IMR-90 (cell line): ENCODE measurements around the gene MGAT3. TPM values are rescaled to one million over a fixed set of nuclear protein-coding genes. Genes with fewer than 3 reads are reported as not detected.

Experiments
- ATAC-seq: fragments of 200-7000 bp; cut with Tn5 transposase; 2 replicates; pipeline ENCODE4 v1.9.1; 2020; ENCODE audit warnings: low read depth, mild to moderate bottlenecking, moderate library complexity
- BruUV-seq: library from RNA; stranded (reverse); fragments of 400-500 nt; replicated peaks from 2 replicates; lab custom pipeline; 2021; lab: Mats Ljungman, UMichigan
- CTCF ChIA-PET: fragments of 300-600 bp; formaldehyde crosslinking; extraction: SDS; loops from one replicate; lab custom pipeline; 2021; ENCODE audit warnings: antibody characterized with exemption; lab: Yijun Ruan, JAX
- POLR2A ChIA-PET: fragments of 300-600 bp; sonication (Branson Sonifier 250); formaldehyde crosslinking; loops from one replicate; lab custom pipeline; 2022; ENCODE audit warnings: antibody characterized with exemption; ENCODE audit not compliant: unreplicated experiment; lab: Charles Lee
- DNase-seq: peaks from one replicate; pipeline ENCODE4 v3.0.0; 2013
- H2AFZ ChIP-seq: replicated peaks from 2 replicates; pipeline ENCODE3; 2013; ENCODE audit warnings: low read length, mild to moderate bottlenecking; ENCODE audit not compliant: poor library complexity
- H2AK5ac ChIP-seq: 2 replicates; pipeline ENCODE4 v1.6.1; 2013; ENCODE audit warnings: low read depth, low read length, inconsistent platforms
- H2AK9ac ChIP-seq: replicated peaks from 2 replicates; pipeline ENCODE3; 2013; ENCODE audit warnings: mild to moderate bottlenecking, low read depth, low read length, moderate library complexity; ENCODE audit not compliant: poor library complexity
- H2BK120ac ChIP-seq: 2 replicates; pipeline ENCODE4 v1.6.1; 2013; ENCODE audit warnings: low read depth, low read length, inconsistent platforms
- H2BK15ac ChIP-seq: 3 replicates; pipeline ENCODE4 v1.6.1; 2013; ENCODE audit warnings: low read depth, low read length, inconsistent platforms
- H2BK20ac ChIP-seq: 2 replicates; pipeline ENCODE4 v1.6.1; 2013; ENCODE audit warnings: low read depth, mild to moderate bottlenecking, inconsistent platforms, low read length, moderate library complexity
- H2BK5ac ChIP-seq: 2 replicates; pipeline ENCODE4 v1.6.1; 2013; ENCODE audit warnings: mild to moderate bottlenecking, low read depth, low read length, inconsistent platforms; ENCODE audit not compliant: poor library complexity, severe bottlenecking
- H3K14ac ChIP-seq: replicated peaks from 2 replicates; pipeline ENCODE4 v1.6.1; 2013; ENCODE audit warnings: low read depth, low read length, inconsistent platforms
- H3K18ac ChIP-seq: 2 replicates; pipeline ENCODE4 v1.6.1; 2013; ENCODE audit warnings: low read depth, low read length, control low read depth
- H3K23ac ChIP-seq: 2 replicates; pipeline ENCODE4 v1.6.1; 2013; ENCODE audit warnings: low read depth, low read length, inconsistent platforms
- H3K27ac ChIP-seq: 2 replicates; pipeline ENCODE4 v1.5.1; 2013; ENCODE audit warnings: mild to moderate bottlenecking, control low read depth, low read length; ENCODE audit not compliant: insufficient read depth
- H3K27me3 ChIP-seq: 2 replicates; pipeline ENCODE4 v1.6.1; 2013; ENCODE audit warnings: low read length; ENCODE audit not compliant: control insufficient read depth, insufficient read depth
- H3K36me3 ChIP-seq: 2 replicates; pipeline ENCODE4 v1.6.1; 2013; ENCODE audit warnings: low read length, mixed read lengths; ENCODE audit not compliant: control insufficient read depth, insufficient read depth
- H3K4ac ChIP-seq: 2 replicates; pipeline ENCODE4 v1.6.1; 2013; ENCODE audit warnings: low read depth, low read length, inconsistent platforms
- H3K4me1 ChIP-seq: 2 replicates; pipeline ENCODE4 v1.6.1; 2013; ENCODE audit warnings: low read length, mixed read lengths; ENCODE audit not compliant: control insufficient read depth, insufficient read depth
- H3K4me2 ChIP-seq: 2 replicates; pipeline ENCODE4 v1.6.1; 2013; ENCODE audit warnings: low read depth, mild to moderate bottlenecking, control low read depth, low read length, moderate library complexity
- H3K4me3 ChIP-seq: 2 replicates; pipeline ENCODE4 v1.5.1; 2013; ENCODE audit warnings: low read depth, mild to moderate bottlenecking, control low read depth, low read length, moderate library complexity; ENCODE audit not compliant: insufficient read depth
- H3K56ac ChIP-seq: 2 replicates; pipeline ENCODE4 v1.6.1; 2013; ENCODE audit warnings: low read length, inconsistent platforms; ENCODE audit not compliant: insufficient read depth; ENCODE audit errors: extremely low read depth
- H3K79me1 ChIP-seq, 2 experiments: 2 replicates each; pipeline ENCODE4 v1.6.1; 2013; ENCODE audit warnings: low read length in 2 of 2, inconsistent platforms in 1 of 2, low read depth in 1 of 2
- H3K9ac ChIP-seq: 2 replicates; pipeline ENCODE4 v1.6.1; 2013; ENCODE audit warnings: low read depth, low read length, control low read depth
- H3K9me1 ChIP-seq: 2 replicates; pipeline ENCODE4 v1.6.1; 2013; ENCODE audit warnings: low read length, inconsistent platforms; ENCODE audit not compliant: insufficient read depth
- H3K9me3 ChIP-seq: 2 replicates; pipeline ENCODE4 v1.6.1; 2013; ENCODE audit warnings: low read length; ENCODE audit not compliant: control insufficient read depth, insufficient read depth
- H4K20me1 ChIP-seq: 2 replicates; pipeline ENCODE4 v1.6.1; 2013; ENCODE audit warnings: low read length, inconsistent platforms; ENCODE audit not compliant: insufficient read depth
- H4K5ac ChIP-seq: 2 replicates; pipeline ENCODE4 v1.6.1; 2013; ENCODE audit warnings: mild to moderate bottlenecking, low read depth, low read length, control low read depth
- H4K8ac ChIP-seq, 2 experiments: 2 replicates each; pipeline ENCODE4 v1.6.1; 2013; ENCODE audit warnings: low read depth in 2 of 2, low read length in 2 of 2, control low read depth in 1 of 2, inconsistent platforms in 1 of 2
- H4K91ac ChIP-seq: 2 replicates; pipeline ENCODE4 v1.6.1; 2013; ENCODE audit warnings: low read depth, low read length, inconsistent platforms; ENCODE audit not compliant: insufficient read depth
- BHLHE40 ChIP-seq: fragments of 150-350 bp; IDR thresholded peaks from 2 replicates; pipeline ENCODE4 v1.6.1; 2016; ENCODE audit warnings: mild to moderate bottlenecking, low read depth, low read length
- CEBPB ChIP-seq: IDR thresholded peaks from 2 replicates; pipeline ENCODE4 v1.6.1; 2012; ENCODE audit warnings: low read depth, low read length, improper control_type of control experiment
- CHD1 ChIP-seq: IDR thresholded peaks from 2 replicates; pipeline ENCODE4 v1.6.1; 2012; ENCODE audit warnings: low read depth, low read length, improper control_type of control experiment
- ELK1 ChIP-seq: fragments of 150-350 bp; IDR thresholded peaks from 2 replicates; pipeline ENCODE4 v1.6.1; 2016; ENCODE audit warnings: low read depth, mild to moderate bottlenecking, low read length, moderate library complexity, borderline replicate concordance
- FOS ChIP-seq: fragments of 150-350 bp; IDR thresholded peaks from 2 replicates; pipeline ENCODE4 v1.6.1; 2016; ENCODE audit warnings: low read depth, low read length
- MAFK ChIP-seq: IDR thresholded peaks from 2 replicates; pipeline ENCODE4 v1.6.1; 2012; ENCODE audit warnings: low read depth, low read length, improper control_type of control experiment
- MAZ ChIP-seq: IDR thresholded peaks from 2 replicates; pipeline ENCODE4 v1.6.1; 2012; ENCODE audit warnings: low read depth, mild to moderate bottlenecking, low read length, improper control_type of control experiment, moderate library complexity, borderline replicate concordance
- NFE2L2 ChIP-seq: fragments of 150-350 bp; IDR thresholded peaks from 2 replicates; pipeline ENCODE4 v1.6.1; 2016; ENCODE audit warnings: low read depth, mild to moderate bottlenecking, low read length
- POLR2A ChIP-seq: IDR thresholded peaks from 2 replicates; pipeline ENCODE4 v1.6.1; 2012; ENCODE audit warnings: mild to moderate bottlenecking, low read depth, low read length
- RAD21 ChIP-seq: IDR thresholded peaks from 2 replicates; pipeline ENCODE4 v1.6.1; 2012; ENCODE audit warnings: low read length, improper control_type of control experiment
- RCOR1 ChIP-seq: IDR thresholded peaks from 2 replicates; pipeline ENCODE4 v1.6.1; 2012; ENCODE audit warnings: mild to moderate bottlenecking, low read length, improper control_type of control experiment; ENCODE audit not compliant: insufficient replicate concordance
- RFX5 ChIP-seq: IDR thresholded peaks from 2 replicates; pipeline ENCODE4 v1.8.0; 2012; ENCODE audit warnings: low read depth, mild to moderate bottlenecking, low read length, moderate library complexity
- SMC3 ChIP-seq: fragments of 150-350 bp; IDR thresholded peaks from 2 replicates; pipeline ENCODE4 v1.6.1; 2016; ENCODE audit warnings: low read depth, mild to moderate bottlenecking, antibody characterized with exemption, low read length, moderate library complexity
- WGBS, 2 experiments: methylation state at CpG; one replicate each; pipeline versions ENCODE4 v1.1.5 to v1.1.7; 2013; ENCODE audit warnings: missing lambda C conversion rate in 2 of 2; ENCODE audit not compliant: insufficient read length in 1 of 2; ENCODE audit errors: extremely low coverage in 2 of 2; 5-methylcytosine and 5-hydroxymethylcytosine counted together
- dilution Hi-C: fragments of 300-500 bp; cut with HindIII; formaldehyde crosslinking; loops from one replicate; pipeline ENCODE4 v1.14.3; 2018; ENCODE audit warnings: low sequenced_read_pairs; ENCODE audit not compliant: unreplicated experiment
- in situ Hi-C: fragments of 300-500 bp; cut with MboI; formaldehyde crosslinking; loops from 3 replicates; pipeline ENCODE4 v1.14.3; 2019; ENCODE audit warnings: low sequenced_read_pairs, inconsistent platforms, mixed read lengths
- intact Hi-C: fragments of 100-400 bp; cut with micrococcal nuclease; formaldehyde crosslinking; loops from 2 replicates; pipeline ENCODE4 v1.10.0; 2022
- polyA plus RNA-seq, 3 experiments: library from polyadenylated mRNA; depleted of rRNA; stranded (reverse); fragments of >200 nt; gene quantifications; 2 replicates each; pipeline ENCODE4 v1.2.3, GENCODE V29; 2012; ENCODE audit warnings: low replicate concordance in 1 of 3
- total RNA-seq: library from RNA; depleted of rRNA; stranded (reverse); fragments of >200 nt; gene quantifications from 2 replicates; pipeline ENCODE4 v1.2.3, GENCODE V29; 2012
- TF ChIP-seq, protein P1 (sequence below): conservative IDR thresholded peaks from 2 replicates; pipeline ENCODE4 v1.5.1; 2012; ENCODE audit warnings: mild to moderate bottlenecking, low read depth, low read length, improper control_type of control experiment
- TF ChIP-seq, protein P2 (sequence below): fragments of 150-350 bp; IDR thresholded peaks from 2 replicates; pipeline ENCODE4 v1.6.1; 2017; ENCODE audit warnings: mild to moderate bottlenecking, antibody characterized with exemption, low read length, low read depth

MGAT3 gene
- total and polyA plus RNA-seq, 2 of the 4 experiments (the other 2 are of a cell fraction): 0.36 to 1.1 TPM

DNA sequence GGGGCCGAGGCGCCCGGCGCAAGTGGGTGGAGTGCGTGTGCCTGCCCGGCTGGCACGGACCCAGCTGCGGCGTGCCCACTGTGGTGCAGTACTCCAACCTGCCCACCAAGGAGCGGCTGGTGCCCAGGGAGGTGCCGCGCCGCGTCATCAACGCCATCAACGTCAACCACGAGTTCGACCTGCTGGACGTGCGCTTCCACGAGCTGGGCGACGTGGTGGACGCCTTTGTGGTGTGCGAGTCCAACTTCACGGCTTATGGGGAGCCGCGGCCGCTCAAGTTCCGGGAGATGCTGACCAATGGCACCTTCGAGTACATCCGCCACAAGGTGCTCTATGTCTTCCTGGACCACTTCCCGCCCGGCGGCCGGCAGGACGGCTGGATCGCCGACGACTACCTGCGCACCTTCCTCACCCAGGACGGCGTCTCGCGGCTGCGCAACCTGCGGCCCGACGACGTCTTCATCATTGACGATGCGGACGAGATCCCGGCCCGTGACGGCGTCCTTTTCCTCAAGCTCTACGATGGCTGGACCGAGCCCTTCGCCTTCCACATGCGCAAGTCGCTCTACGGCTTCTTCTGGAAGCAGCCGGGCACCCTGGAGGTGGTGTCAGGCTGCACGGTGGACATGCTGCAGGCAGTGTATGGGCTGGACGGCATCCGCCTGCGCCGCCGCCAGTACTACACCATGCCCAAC, 31.2 kb downstream of the MGAT3 start:
- BruUV-seq: no TSS peak

More for the DNA sequence above, 31.2 kb downstream of the MGAT3 start:
- CTCF ChIA-PET: no interaction called here
- Histone ChIP-seq H4K8ac (no peak overlapping the region), H2BK20ac (no peak overlapping the region), H3K9me1 (no peaks in the 10 kb centered on the region; the same call in 1 of the 2 replicates), H3K4me3 (no peak overlapping the region), H3K14ac (no peak overlapping the region), H3K4ac (no peak overlapping the region), H3K27me3 (peaks cover 3% of the 10 kb centered on the region), H3K36me3 (no peaks in the 10 kb centered on the region), H4K5ac (no peak overlapping the region), H3K56ac (no peak overlapping the region), H3K79me1 (no peaks in the 10 kb centered on the region), H4K91ac (no peak overlapping the region), H3K23ac (no peak overlapping the region), H3K4me1 (no peaks in the 10 kb centered on the region), H3K9me3 (no peaks in the 10 kb centered on the region), H3K27ac (no peak overlapping the region), H3K18ac (no peak overlapping the region), H4K20me1 (0 out of 2 replicates have a peak, but pooled peaks cover under 1% of the 10 kb centered on the region), H2AFZ (no peak overlapping the region), H3K9ac (no peak overlapping the region), H3K4me2 (no peak overlapping the region), H2BK5ac (no peak overlapping the region), H2AK9ac (peak overlapping the region; percentile 16), H2AK5ac (no peak overlapping the region), H2BK15ac (no peak overlapping the region), H2BK120ac (no peak overlapping the region)
- ATAC-seq: no peak
- dilution Hi-C loops: no loop called here
- no peak for TF ChIP-seq MAFK
- TF ChIP-seq RFX5: no peak
- no peak for TF ChIP-seq BHLHE40
- no peak for TF ChIP-seq CHD1
- TF ChIP-seq MAZ: no peak
- TF ChIP-seq ELK1: no peak
- no peak for TF ChIP-seq RCOR1
- no peak for TF ChIP-seq FOS
- no peak for TF ChIP-seq POLR2A
- no peak for TF ChIP-seq NFE2L2
- no peak for TF ChIP-seq CEBPB
- TF ChIP-seq RAD21: no peak
- TF ChIP-seq SMC3: no peak
- TF ChIP-seq, protein P1, sequence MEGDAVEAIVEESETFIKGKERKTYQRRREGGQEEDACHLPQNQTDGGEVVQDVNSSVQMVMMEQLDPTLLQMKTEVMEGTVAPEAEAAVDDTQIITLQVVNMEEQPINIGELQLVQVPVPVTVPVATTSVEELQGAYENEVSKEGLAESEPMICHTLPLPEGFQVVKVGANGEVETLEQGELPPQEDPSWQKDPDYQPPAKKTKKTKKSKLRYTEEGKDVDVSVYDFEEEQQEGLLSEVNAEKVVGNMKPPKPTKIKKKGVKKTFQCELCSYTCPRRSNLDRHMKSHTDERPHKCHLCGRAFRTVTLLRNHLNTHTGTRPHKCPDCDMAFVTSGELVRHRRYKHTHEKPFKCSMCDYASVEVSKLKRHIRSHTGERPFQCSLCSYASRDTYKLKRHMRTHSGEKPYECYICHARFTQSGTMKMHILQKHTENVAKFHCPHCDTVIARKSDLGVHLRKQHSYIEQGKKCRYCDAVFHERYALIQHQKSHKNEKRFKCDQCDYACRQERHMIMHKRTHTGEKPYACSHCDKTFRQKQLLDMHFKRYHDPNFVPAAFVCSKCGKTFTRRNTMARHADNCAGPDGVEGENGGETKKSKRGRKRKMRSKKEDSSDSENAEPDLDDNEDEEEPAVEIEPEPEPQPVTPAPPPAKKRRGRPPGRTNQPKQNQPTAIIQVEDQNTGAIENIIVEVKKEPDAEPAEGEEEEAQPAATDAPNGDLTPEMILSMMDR: no peak
- TF ChIP-seq, protein P2, sequence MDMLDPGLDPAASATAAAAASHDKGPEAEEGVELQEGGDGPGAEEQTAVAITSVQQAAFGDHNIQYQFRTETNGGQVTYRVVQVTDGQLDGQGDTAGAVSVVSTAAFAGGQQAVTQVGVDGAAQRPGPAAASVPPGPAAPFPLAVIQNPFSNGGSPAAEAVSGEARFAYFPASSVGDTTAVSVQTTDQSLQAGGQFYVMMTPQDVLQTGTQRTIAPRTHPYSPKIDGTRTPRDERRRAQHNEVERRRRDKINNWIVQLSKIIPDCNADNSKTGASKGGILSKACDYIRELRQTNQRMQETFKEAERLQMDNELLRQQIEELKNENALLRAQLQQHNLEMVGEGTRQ: no peak
- POLR2A ChIA-PET: no interaction called here
- no peak for DNase-seq
- intact Hi-C loops: no loop called here
- in situ Hi-C loops: no loop called here
- 95% methylated on average over 51 of the region's 70 CpGs; no CpG with 5 or more reads in 1 of the 2 experiments for WGBS, 2 experiments
